GM21528 (cell line): ENCODE data around the gene ATAD3A.
A peak's percentile ranks its signal among the peaks of the same experiment; 100 is the strongest.
"Not testable (repeated sequence)": the region's sequence is repeated elsewhere in the genome, so short reads cannot be mapped to it uniquely, and the experiment has no call there.

Source experiments
- ATAC-seq: cut with Tn5 transposase; IDR thresholded peaks from one replicate; pipeline ENCODE4 v1.9.1; 2021; ENCODE audit warnings: mild to moderate bottlenecking, moderate library complexity; ENCODE audit not compliant: unreplicated experiment, low FRiP score

ATAD3A gene

DNA sequence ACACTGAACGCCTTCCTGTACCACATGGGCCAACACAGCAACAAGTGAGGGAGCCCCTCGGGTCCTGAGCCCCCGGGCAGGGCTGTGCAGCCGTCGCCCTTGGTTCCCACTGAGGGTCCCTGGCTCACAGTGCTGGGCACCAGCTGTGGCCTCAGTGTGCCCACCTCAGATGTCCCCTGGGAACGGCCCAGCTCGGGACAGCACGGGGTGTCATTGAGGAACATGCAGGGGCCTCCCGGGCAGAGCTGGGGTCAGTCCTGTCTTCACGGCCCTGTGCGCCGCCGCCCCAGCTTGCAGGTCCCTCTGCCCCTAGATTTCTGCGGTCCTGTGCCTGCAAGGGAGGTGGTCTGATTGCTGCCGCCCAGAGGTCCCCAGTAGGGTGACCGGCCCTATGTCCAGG, 22.7 kb upstream of the ATAD3A start:
- no peak for ATAC-seq

GRCh38 chr1:1489861-1490260, 22.1 kb upstream of the ATAD3A start:
- ATAC-seq = no peak

- ATAC-seq = no peak
These were observed 21.2 kb upstream of the ATAD3A start for GRCh38 chr1:1490633-1491230.

DNA sequence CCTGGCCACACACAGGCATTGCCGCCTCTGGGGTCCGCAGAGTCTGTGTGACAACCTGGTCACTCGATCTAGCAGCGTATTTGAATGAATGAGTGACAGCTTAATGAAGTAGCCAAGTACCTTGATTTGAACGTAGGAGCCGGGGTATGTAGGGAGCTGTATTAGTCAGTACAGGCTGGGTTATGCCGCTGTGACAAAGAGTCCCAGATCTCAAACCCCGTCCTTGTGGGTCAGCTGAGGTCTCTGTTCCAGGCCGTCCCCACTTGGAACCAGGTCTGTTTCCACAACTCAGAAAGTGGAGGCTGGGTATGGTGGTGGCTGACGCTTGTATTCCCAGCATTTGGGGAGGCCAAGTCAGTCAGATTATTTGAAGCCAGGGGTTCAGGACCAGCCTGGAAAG, 20.4 kb upstream of the ATAD3A start:
- no peak for ATAC-seq

GRCh38 chr1:1494311-1494710, 17.7 kb upstream of the ATAD3A start:
- not testable (repeated sequence) for ATAC-seq

DNA sequence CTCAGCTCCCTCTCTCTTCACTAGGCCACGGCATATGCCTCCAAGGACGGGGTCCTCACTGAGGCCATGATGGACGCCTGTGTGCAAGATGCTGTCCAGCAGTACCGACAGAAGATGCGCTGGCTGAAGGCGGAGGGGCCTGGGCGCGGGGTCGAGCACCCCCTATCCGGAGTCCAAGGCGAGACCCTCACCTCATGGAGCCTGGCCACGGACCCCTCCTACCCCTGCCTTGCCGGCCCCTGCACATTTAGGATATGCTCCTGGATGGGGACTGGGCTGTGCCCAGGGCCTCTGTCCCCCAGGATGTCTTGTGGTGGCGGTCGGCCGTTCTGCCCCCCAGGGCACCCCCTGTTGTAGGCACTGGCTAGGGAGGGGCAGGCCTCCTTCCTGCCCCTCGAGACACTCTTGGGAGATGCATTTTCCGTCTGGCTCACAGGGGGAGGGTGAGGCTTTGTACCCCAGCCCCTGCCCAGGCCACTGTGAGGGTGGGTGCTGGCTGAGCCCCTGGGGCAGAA, 16.4 kb upstream of the ATAD3A start:
- ATAC-seq = not testable (repeated sequence)

DNA sequence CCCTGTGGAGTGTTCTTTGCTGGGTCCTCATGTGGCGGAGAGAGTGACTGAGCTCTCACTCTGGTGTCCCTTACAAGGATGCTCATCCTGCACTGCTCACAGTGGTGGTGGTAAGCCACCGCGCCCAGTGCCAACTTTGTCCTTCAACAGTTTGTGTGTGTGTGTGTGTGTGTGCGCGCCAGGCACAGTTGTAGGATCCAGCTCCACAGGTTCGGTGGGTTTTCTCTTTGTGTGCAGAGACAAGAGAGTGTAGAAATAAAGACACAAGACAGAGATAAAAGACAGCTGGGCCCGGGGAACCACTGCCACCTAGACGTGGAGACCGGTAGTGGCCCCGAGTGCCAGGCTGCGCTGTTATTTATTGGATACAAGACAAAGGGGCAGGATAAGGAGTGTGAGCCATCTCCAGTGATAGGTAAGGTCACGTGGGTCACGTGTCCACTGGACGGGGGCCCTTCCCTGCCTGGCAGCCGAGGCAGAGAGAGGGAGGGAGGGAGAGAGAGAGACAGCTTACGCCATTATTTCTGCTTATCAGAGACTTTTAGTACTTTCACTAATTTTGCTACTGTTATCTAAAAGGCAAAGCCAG, 7.1 kb upstream of the ATAD3A start:
- not testable (repeated sequence) for ATAC-seq

DNA sequence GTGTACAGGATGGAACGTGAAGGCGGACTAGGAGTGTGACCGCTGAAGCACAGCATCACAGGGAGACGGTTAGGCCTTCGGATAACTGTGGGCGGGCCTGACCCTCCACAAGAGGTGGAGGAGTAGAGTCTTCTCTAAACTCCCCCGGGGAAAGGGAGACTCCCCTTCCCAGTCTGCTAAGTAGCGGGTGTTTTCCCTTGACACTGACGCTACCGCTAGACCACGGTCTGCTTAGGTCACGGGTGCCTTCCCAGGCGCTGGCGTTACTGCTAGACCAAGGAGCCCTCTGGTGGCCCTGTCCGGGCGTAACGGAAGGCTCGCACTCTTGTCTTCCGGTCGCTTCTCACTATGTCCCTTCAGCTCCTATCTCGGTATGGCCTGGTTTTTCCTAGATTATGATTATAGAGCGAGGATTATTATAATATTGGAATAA, 6.6 kb upstream of the ATAD3A start:
- ATAC-seq = not testable (repeated sequence)

- not testable (repeated sequence) for ATAC-seq
These were observed 6.2 kb upstream of the ATAD3A start for GRCh38 chr1:1505801-1506200.

- no peak for ATAC-seq
These were observed 4.7 kb upstream of the ATAD3A start for GRCh38 chr1:1507305-1507704.

DNA sequence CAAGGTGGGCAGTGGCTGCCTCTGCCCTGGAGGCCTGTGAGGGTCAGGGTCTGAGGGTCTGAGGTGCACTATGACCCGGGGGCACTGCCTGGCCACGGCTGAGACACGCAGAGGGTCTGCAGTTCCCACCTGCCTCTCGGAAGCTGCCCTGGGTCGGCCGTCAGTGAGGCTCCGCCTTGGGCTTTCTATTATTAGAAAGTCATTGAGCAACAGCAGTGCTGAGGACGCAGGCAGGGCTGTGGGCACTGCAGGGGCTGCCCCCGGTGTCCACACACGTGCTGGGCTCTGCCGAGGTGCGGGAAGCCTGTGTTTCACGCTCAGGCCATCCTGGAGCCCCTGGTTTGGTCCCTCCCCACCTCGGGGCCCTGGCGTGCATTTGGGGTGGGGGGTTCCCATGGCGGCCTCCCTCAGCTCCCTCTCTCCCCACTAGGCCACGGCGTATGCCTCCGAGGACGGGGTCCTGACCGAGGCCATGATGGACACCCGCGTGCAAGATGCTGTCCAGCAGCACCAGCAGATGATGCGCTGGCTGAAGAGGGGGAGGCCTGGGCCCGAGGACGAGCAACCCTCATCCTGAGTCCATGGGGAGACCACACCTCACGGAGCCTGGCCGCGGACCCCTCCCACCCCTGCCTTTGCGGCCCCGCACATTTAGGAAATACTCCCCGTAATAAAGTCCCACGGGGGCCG, 3.0 kb upstream of the ATAD3A start:
- not testable (repeated sequence) for ATAC-seq

- ATAC-seq = not testable (repeated sequence)
These were observed 2.5 kb upstream of the ATAD3A start for GRCh38 chr1:1509465-1509850.

DNA sequence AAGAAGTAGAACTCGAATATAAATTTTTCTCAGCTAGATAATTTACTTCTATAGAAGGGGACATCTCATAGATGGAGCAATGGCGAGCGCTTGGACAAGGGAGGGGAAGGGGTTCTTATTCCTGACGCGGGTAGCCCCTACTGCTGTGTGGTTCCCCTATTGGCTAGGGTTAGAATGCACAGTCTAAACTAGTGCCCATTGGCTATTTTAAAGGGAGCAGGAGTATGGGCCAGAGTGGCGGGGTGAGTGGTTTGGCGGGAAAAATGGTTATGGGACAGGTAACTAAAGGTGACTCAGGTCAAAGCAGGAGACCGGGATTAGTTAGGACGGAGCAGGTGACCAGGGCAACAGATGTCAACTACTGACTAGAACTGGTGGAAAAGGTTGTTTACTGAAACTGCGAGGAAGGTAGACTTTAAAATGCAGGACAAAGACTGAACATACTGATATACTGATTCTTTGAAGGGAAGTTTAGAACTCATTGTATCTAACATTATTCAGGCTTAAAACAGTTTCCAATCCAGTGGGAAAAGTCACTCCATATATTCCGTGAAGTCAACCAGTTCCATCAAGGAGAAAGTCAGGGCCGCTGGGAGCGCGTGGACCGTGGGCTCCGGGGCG, 940 bp upstream of the ATAD3A start:
- ATAC-seq = no peak

- peak; percentile 16 for ATAC-seq
These were observed 463 bp downstream of the ATAD3A start for GRCh38 chr1:1512425-1512824.

- not testable (repeated sequence) for ATAC-seq
These were observed 1.7 kb downstream of the ATAD3A start for GRCh38 chr1:1513675-1514074.

GRCh38 chr1:1514376-1514775, 2.4 kb downstream of the ATAD3A start:
- not testable (repeated sequence) for ATAC-seq

- ATAC-seq = not testable (repeated sequence)
These were observed 5.0 kb downstream of the ATAD3A start for GRCh38 chr1:1516923-1517322.

GRCh38 chr1:1517973-1518620, 6.1 kb downstream of the ATAD3A start:
- no peak for ATAC-seq

DNA sequence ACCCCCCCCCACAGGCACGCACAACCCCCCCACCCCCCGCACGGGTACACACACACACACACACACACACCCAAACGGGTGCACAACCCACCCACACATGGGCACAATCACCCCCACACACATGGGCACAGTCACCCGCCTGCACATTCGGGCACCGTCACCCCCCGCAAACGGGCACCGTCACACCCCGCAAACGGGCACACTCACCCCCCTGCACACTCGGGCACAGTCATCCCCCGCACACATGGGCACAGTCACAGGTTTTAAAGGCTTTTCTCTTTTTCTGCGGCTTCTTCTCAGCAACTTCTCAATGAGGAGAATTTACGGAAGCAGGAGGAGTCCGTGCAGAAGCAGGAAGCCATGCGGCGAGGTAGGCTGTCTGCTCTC, 6.7 kb downstream of the ATAD3A start:
- not testable (repeated sequence) for ATAC-seq

DNA sequence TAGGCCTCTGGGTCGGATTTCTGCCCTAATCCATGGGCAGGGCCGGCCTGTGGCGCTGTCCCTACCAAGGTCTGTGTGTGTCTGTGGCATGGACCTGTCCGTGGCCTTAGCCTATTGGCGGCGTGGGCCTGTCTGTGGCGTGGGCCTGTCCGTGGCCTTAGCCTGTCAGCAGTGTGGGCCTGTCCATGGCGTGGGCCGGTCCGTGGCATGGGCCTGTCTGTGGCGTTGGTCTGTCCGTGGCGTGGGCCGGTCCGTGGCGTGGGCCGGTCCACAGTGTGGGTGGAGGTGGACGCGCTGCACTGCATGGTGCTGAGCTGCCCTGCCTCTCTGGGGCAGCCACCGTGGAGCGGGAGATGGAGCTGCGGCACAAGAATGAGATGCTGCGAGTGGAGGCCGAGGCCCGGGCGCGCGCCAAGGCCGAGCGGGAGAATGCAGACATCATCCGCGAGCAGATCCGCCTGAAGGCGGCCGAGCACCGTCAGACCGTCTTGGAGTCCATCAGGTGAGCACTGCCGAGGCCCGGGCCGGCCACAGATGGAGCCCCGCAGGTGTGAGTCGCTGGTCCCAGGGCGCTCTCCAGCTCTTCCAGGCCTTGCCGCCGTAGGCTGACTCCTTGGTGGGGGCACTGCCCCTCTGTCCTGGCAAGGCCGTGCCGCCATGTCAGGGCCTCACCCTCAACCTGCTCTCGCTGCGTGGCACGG, 8.0 kb downstream of the ATAD3A start:
- ATAC-seq = not testable (repeated sequence)
